ENCODE results near the gene COL25A1.

Gene COL25A1

GRCh38 chr4:108783665-108784463 is 518.6 kb downstream of the COL25A1 start:
- in situ Hi-C loops (cut with MboI; ENCODE audit: low sequenced_read_pairs, unreplicated experiment), result no loop called here
- no peak for DNase-seq (ENCODE audit: low spot score)
- TF ChIP-seq CTCF (IDR thresholded peaks at IDR 0.05; ENCODE audit: borderline replicate concordance, control extremely low read depth, extremely low read depth, insufficient read depth, missing control alignments), result no peak

GRCh38 chr4:108779958-108780357 is 522.5 kb downstream of the COL25A1 start:
- in situ Hi-C loops (cut with MboI; ENCODE audit: low sequenced_read_pairs, unreplicated experiment), result no loop called here
- no peak for DNase-seq (ENCODE audit: low spot score)
- no peak for TF ChIP-seq CTCF (IDR thresholded peaks at IDR 0.05; ENCODE audit: borderline replicate concordance, control extremely low read depth, extremely low read depth, insufficient read depth, missing control alignments)

- no peak for TF ChIP-seq CTCF (IDR thresholded peaks at IDR 0.05; ENCODE audit: borderline replicate concordance, control extremely low read depth, extremely low read depth, insufficient read depth, missing control alignments)
- in situ Hi-C loops (cut with MboI; ENCODE audit: low sequenced_read_pairs, unreplicated experiment), result no loop called here
- no peak for DNase-seq (ENCODE audit: low spot score)
Observed at GRCh38 chr4:108777388-108777787, 525.1 kb downstream of the COL25A1 start.

- in situ Hi-C loops (cut with MboI; ENCODE audit: low sequenced_read_pairs, unreplicated experiment), result no loop called here
- no peak for TF ChIP-seq CTCF (IDR thresholded peaks at IDR 0.05; ENCODE audit: borderline replicate concordance, control extremely low read depth, extremely low read depth, insufficient read depth, missing control alignments)
- DNase-seq (ENCODE audit: low spot score), result no peak
Observed at GRCh38 chr4:108775921-108776320, 526.5 kb downstream of the COL25A1 start.

GRCh38 chr4:108774809-108775530 is 527.5 kb downstream of the COL25A1 start:
- no peak for DNase-seq (ENCODE audit: low spot score)
- TF ChIP-seq CTCF (IDR thresholded peaks at IDR 0.05; ENCODE audit: borderline replicate concordance, control extremely low read depth, extremely low read depth, insufficient read depth, missing control alignments), result no peak
- in situ Hi-C loops (cut with MboI; ENCODE audit: low sequenced_read_pairs, unreplicated experiment), result no loop called here

GRCh38 chr4:108772402-108772801 is 530.1 kb downstream of the COL25A1 start:
- DNase-seq (ENCODE audit: low spot score), result no peak
- no peak for TF ChIP-seq CTCF (IDR thresholded peaks at IDR 0.05; ENCODE audit: borderline replicate concordance, control extremely low read depth, extremely low read depth, insufficient read depth, missing control alignments)
- in situ Hi-C loops (cut with MboI; ENCODE audit: low sequenced_read_pairs, unreplicated experiment), result no loop called here

Measured in GM13976 (cell line).